RPMI7951 (cell line): Measurements from ENCODE around the gene TPPP2. TPM values are rescaled to one million over a fixed set of nuclear protein-coding genes. Genes with fewer than 3 reads are reported as not detected.

Experiments used
- DNase-seq: peaks from one replicate; pipeline ENCODE4 v3.0.0-alpha.2; 2012; ENCODE audit warnings: low read depth
- total RNA-seq: library from RNA; depleted of rRNA; stranded (reverse); fragments of >200 nt; shearing (Covaris generic); gene quantifications from 2 replicates; pipeline ENCODE4 v1.2.3, GENCODE V29; 2014; rRNA removed

The TPPP2 gene
- total RNA-seq, 1 experiment from 2014 or later = not detected

GRCh38 chr14:21075719-21076437 lies 45.9 kb downstream of the TPPP2 start:
- no peak for DNase-seq

GRCh38 chr14:21077672-21078071 lies 47.7 kb downstream of the TPPP2 start:
- DNase-seq = no peak

- DNase-seq = no peak
These were observed 48.3 kb downstream of the TPPP2 start for GRCh38 chr14:21078287-21078686.

DNA sequence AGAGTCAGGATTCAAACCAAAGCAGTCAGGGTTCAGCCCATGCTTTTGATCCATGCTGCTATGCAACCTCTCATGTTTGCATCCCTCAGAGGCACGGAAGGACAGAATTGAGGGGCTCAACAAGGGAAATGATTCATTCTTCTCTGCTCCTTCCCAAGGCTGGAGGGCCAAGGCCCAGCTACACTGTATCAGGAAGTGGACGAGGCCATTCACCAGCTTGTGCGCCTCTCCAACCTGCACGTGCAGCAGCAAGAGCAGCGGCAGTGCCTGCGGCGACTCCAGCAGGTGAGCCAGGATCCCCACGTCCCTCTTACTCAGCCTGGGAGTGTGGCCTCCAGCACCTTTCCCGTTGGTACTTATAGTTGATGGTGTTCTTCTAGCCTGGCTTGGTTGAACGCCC lies 48.7 kb downstream of the TPPP2 start:
- no peak for DNase-seq

- DNase-seq = no peak
These were observed 51.6 kb downstream of the TPPP2 start for GRCh38 chr14:21081521-21082142.

Other genes with a start within 250 kb of the TPPP2 start
- not detected in 2 replicates for gene RNASE6, start 248.9 kb upstream of the TPPP2 start, total RNA-seq
- gene RNASE1, start 227.4 kb upstream of the TPPP2 start, total RNA-seq = 1.1 and 2.2 TPM in 2 replicates
- gene RNASE3, start 138.8 kb upstream of the TPPP2 start, total RNA-seq = not detected in 2 replicates
- not detected in 2 replicates for gene RNASE2, start 74.7 kb upstream of the TPPP2 start, total RNA-seq
- gene METTL17, start 40.2 kb upstream of the TPPP2 start, total RNA-seq = 52.9 and 72.0 TPM in 2 replicates
- gene SLC39A2, start 30.9 kb upstream of the TPPP2 start, total RNA-seq = 0.12 TPM in 1 of 2 replicates, not detected in the other
- 0.96 and 2.1 TPM in 2 replicates for gene NDRG2, start 5.2 kb upstream of the TPPP2 start, total RNA-seq
- gene RNASE13, start 4.6 kb downstream of the TPPP2 start, total RNA-seq = not detected in 2 replicates
- gene RNASE7, start 12.1 kb downstream of the TPPP2 start, total RNA-seq = not detected in 2 replicates
- gene RNASE8, start 27.6 kb downstream of the TPPP2 start, total RNA-seq = not detected in 2 replicates
- gene ARHGEF40, start 40.1 kb downstream of the TPPP2 start, total RNA-seq = 26.0 and 38.4 TPM in 2 replicates
- gene ZNF219, start 68.4 kb downstream of the TPPP2 start, total RNA-seq = 2.9 and 4.2 TPM in 2 replicates
- gene TMEM253, start 70.8 kb downstream of the TPPP2 start, total RNA-seq = not detected in 2 replicates
- not detected in 2 replicates for gene OR5AU1, start 125.8 kb downstream of the TPPP2 start, total RNA-seq
- 559 and 723 TPM in 2 replicates for gene HNRNPC, start 239.2 kb downstream of the TPPP2 start, total RNA-seq
- 0.12 TPM in 1 of 2 replicates, not detected in the other for gene RPGRIP1, start 249.9 kb downstream of the TPPP2 start, total RNA-seq